ENCODE results near the gene ELFN1. TPM values are rescaled to one million over a fixed set of nuclear protein-coding genes. Genes with fewer than 3 reads are reported as not detected.

Gene ELFN1
- total RNA-seq, 1 donor from 2014 or later: 1.4 TPM

DNA sequence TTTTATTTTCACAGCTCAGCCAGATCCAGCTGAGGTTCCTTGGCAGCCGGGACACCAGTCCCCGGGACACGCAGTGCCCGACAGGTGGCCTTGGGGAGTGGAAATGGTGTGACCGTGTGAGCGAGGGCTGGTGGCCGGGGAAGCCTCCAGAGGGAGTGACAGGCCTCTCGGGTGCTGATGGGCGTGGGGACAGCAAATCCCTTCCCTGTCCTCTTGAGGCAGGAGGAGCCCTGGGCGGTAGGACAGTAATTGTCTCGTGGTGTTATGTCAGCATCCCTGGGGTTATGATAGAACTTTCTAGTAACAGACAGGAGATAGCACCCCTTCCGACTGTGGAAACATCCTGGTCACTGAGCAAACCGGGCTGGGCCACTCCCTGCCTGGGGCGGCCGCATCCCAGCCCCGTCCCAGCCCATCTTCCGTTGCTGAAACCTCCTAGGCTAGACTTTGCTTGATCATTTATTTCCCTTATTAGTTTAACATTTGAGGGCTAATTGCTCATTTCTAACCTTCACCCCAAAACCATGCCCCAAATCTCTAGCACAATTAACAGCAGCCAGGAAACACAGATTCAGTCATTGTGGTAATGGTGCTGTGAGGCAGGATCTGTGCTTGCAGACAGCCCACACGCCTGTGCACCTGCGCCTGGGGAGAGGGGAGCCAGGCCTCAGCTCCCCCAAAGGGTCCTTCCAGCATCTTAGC, 63.3 kb downstream of the ELFN1 start:
- ATAC-seq (no peak), DNase-seq (no peak)
- H3K27ac ChIP-seq: no peak overlapping the region
- no peaks in the 10 kb centered on the region for H3K36me3 ChIP-seq
- H3K4me3 ChIP-seq: no peak overlapping the region
- intact Hi-C loops (cut with DNase I): no loop called here
- H3K9me3 ChIP-seq: peaks cover 13% of the 10 kb centered on the region
- no peaks in the 10 kb centered on the region for H3K27me3 ChIP-seq (ENCODE audit: low read depth)
- H3K4me1 ChIP-seq: no peaks in the 10 kb centered on the region
- TF ChIP-seq, protein P1, sequence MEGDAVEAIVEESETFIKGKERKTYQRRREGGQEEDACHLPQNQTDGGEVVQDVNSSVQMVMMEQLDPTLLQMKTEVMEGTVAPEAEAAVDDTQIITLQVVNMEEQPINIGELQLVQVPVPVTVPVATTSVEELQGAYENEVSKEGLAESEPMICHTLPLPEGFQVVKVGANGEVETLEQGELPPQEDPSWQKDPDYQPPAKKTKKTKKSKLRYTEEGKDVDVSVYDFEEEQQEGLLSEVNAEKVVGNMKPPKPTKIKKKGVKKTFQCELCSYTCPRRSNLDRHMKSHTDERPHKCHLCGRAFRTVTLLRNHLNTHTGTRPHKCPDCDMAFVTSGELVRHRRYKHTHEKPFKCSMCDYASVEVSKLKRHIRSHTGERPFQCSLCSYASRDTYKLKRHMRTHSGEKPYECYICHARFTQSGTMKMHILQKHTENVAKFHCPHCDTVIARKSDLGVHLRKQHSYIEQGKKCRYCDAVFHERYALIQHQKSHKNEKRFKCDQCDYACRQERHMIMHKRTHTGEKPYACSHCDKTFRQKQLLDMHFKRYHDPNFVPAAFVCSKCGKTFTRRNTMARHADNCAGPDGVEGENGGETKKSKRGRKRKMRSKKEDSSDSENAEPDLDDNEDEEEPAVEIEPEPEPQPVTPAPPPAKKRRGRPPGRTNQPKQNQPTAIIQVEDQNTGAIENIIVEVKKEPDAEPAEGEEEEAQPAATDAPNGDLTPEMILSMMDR (IDR thresholded peaks at IDR 0.05): no peak

DNA sequence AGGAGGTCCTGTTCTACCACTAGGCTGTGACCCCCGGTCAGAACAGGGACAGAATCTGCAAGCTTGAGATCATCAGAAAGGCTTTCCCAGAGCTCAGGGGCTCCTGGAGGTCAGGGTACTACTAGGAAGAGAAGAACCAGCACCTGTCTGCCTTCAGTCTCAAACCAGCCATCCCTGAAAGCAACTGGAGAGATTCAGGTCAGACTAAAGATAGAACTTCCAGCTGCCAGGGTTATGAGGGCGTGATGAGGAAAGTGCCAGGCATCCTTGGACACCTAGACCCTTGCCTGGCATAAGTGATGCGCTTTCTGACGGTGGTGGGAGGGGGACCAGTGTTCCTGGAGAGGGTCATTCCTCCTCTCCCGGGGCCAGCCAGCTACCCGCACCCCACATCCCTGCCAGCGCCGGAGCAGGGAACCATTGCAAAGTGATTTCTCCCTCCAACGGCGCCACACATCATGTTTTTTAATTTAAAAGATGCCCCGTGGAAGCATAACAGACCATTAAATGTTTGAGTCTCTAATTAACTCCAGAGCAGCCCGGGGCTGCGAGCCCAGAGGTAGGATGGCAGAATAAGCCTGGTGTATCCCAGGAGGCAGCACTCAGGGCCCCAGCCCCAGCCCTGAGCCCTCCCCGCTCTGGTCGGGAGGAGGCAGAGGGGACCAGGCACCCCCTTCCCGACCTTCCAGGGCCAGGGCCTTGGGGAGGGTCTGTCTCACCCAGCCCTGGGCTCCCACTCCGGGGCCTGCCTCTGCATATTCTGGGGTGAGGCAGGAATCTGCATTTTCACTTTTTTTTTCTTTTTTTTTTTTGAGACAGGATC, 64.0 kb downstream of the ELFN1 start:
- TF ChIP-seq, protein P1 (IDR thresholded peaks at IDR 0.05): no peak

DNA sequence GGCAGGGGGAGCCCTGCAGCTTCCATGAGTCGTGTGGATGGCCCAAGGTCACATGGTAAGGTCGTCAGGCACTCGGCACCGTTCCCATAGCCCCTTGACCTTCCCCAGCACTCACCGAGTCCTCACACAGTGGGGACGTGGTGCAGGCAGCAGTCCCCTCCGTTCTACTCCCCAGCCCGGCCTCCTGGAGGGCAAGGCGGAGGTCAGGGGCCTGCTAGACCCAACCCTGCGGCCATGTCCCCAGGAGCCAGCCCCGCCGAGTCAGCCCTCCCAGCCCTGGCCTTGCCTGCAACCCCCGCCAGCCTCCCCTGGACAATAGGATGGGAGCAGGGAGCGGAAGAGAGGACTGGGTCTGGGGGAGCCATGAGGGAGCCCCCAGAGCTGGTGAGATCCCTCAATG, 65.2 kb downstream of the ELFN1 start:
- no peak for DNase-seq
- H3K4me3 ChIP-seq: no peak overlapping the region
- TF ChIP-seq, protein P1 (IDR thresholded peaks at IDR 0.05): no peak
- no peaks in the 10 kb centered on the region for H3K4me1 ChIP-seq
- intact Hi-C loops (cut with DNase I): no loop called here
- no peaks in the 10 kb centered on the region for H3K9me3 ChIP-seq
- no peak overlapping the region for H3K27ac ChIP-seq
- ATAC-seq: no peak
- no peaks in the 10 kb centered on the region for H3K27me3 ChIP-seq (ENCODE audit: low read depth)
- H3K36me3 ChIP-seq: no peaks in the 10 kb centered on the region

More for the DNA sequence above, 64.0 kb downstream of the ELFN1 start:
- H3K4me3 ChIP-seq: no peak overlapping the region
- DNase-seq (no peak), ATAC-seq (no peak)
- H3K9me3 ChIP-seq: peaks cover 9% of the 10 kb centered on the region
- no peaks in the 10 kb centered on the region for H3K36me3 ChIP-seq
- H3K27ac ChIP-seq: no peak overlapping the region
- intact Hi-C loops (cut with DNase I): no loop called here
- H3K4me1 ChIP-seq: no peaks in the 10 kb centered on the region
- no peaks in the 10 kb centered on the region for H3K27me3 ChIP-seq (ENCODE audit: low read depth)

DNA sequence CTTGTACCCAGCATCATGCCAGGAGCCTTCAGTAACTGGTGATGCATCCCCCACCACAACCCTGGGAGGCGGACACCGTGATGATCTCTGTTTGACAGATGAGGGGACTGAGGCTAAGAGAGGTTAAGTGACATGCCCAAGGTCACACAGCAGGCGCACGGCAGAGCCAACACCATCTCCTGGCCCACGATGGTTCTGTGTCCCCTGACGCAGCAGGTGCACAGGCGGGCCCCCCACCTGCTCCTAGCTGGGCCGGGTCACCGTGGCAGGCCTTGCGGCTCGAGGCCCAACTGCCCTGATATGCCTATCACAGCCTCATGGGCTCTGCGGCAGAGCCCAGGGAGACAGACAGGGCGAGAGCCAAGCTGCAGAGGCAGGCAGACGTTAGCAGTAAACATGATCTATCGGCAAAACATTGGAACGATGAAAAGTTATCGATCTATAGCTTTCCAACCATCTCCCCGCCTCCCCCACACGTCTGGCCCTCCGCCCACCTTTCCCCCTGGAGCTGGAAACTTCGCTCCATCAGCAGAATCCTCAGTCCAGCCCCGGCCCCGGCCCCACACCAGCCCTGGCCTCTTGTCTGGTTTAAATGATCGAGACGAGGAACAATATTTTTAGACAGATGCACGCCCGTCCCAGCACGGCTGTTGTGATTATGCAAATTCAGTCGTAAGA, 65.9 kb downstream of the ELFN1 start:
- TF ChIP-seq, protein P1 (IDR thresholded peaks at IDR 0.05): no peak
- no peaks in the 10 kb centered on the region for H3K9me3 ChIP-seq
- H3K4me1 ChIP-seq: no peaks in the 10 kb centered on the region
- H3K36me3 ChIP-seq: no peaks in the 10 kb centered on the region
- no peaks in the 10 kb centered on the region for H3K27me3 ChIP-seq (ENCODE audit: low read depth)
- H3K4me3 ChIP-seq: no peak overlapping the region
- DNase-seq: no peak
- ATAC-seq: no peak
- intact Hi-C loops (cut with DNase I): no loop called here
- H3K27ac ChIP-seq: no peak overlapping the region

DNA sequence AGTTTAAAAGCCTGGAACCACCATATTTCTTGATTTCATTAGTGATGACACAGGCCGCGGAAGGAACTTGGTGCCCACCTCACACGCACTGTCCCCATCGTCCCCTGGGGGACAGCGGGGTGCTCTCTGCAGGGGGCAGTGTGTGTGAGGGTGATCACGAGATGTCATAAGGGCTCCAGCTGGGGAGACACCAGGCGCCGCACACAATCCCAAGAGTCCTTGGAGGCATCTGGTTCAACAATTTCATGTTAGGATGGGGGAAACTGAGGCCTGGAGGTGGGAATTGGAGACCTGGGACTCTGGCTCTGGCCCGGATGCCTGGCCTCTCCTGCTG, 66.4 kb downstream of the ELFN1 start:
- Histone ChIP-seq H3K36me3 (no peaks in the 10 kb centered on the region), H3K27ac (no peak overlapping the region), H3K9me3 (no peaks in the 10 kb centered on the region), H3K4me1 (peaks cover 1% of the 10 kb centered on the region), H3K4me3 (no peak overlapping the region), H3K27me3 (ENCODE audit: low read depth) (no peaks in the 10 kb centered on the region)
- DNase-seq: no peak
- no peak for ATAC-seq
- intact Hi-C loops (cut with DNase I): no loop called here
- TF ChIP-seq, protein P1 (IDR thresholded peaks at IDR 0.05): no peak

Measured in lower lobe of right lung (tissue), 2 donors.